LNCaP clone FGC (cell line): ENCODE data around the gene ZBTB47.

ENCODE experiments used
- DNase-seq: peaks from one replicate; pipeline ENCODE4 v3.0.0-alpha.2; 2011; ENCODE audit warnings: low read depth
- H3K4me3 ChIP-seq: 2 replicates; pipeline ENCODE4 v1.5.1; 2011; ENCODE audit warnings: mild to moderate bottlenecking, low read depth, low read length, control low read depth
- TF ChIP-seq, protein P1 (sequence below): IDR thresholded peaks from 2 replicates; pipeline ENCODE4 v1.5.1; 2012; ENCODE audit warnings: mild to moderate bottlenecking; ENCODE audit not compliant: control insufficient read depth, insufficient read depth; ENCODE audit errors: extremely low read depth

Gene ZBTB47

DNA sequence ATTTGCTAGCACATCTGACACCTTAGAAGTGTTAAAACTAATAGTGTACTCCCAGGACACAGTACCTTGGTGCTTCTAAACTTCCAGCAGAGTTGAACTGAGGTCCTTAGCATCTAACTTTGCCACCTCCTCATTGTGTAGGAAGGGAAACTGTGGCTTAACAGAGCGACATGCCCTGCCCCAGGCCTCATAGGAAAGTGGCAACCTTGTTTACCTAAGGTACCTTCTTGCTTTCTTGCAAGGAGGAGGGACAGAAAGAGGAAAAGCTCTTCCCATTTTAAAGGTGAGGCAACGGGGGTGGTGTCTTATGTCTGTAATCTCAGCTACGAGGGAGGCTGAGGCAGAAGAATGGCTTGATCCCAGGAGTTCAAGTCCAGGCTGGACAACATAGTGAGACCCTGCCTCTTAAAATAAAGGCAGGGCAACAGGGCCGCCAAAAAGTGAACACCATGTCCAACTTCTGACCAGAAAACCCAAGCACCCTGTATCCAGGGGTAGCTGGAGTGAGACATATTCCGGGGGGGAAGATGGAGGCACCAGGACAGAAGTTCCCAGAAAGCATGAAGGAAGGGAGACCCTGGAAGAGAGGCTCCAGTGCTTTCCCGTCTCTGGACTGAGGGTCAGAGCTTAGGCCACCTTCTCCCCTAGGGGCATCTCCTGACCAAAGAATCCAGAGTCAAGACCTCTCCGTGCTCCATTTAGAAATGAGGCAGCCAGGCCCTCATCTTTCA, 31.3 kb downstream of the ZBTB47 start:
- TF ChIP-seq, protein P1, sequence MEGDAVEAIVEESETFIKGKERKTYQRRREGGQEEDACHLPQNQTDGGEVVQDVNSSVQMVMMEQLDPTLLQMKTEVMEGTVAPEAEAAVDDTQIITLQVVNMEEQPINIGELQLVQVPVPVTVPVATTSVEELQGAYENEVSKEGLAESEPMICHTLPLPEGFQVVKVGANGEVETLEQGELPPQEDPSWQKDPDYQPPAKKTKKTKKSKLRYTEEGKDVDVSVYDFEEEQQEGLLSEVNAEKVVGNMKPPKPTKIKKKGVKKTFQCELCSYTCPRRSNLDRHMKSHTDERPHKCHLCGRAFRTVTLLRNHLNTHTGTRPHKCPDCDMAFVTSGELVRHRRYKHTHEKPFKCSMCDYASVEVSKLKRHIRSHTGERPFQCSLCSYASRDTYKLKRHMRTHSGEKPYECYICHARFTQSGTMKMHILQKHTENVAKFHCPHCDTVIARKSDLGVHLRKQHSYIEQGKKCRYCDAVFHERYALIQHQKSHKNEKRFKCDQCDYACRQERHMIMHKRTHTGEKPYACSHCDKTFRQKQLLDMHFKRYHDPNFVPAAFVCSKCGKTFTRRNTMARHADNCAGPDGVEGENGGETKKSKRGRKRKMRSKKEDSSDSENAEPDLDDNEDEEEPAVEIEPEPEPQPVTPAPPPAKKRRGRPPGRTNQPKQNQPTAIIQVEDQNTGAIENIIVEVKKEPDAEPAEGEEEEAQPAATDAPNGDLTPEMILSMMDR, result no peak
- DNase-seq, result no peak
- H3K4me3 ChIP-seq, result no peak overlapping the region

DNA sequence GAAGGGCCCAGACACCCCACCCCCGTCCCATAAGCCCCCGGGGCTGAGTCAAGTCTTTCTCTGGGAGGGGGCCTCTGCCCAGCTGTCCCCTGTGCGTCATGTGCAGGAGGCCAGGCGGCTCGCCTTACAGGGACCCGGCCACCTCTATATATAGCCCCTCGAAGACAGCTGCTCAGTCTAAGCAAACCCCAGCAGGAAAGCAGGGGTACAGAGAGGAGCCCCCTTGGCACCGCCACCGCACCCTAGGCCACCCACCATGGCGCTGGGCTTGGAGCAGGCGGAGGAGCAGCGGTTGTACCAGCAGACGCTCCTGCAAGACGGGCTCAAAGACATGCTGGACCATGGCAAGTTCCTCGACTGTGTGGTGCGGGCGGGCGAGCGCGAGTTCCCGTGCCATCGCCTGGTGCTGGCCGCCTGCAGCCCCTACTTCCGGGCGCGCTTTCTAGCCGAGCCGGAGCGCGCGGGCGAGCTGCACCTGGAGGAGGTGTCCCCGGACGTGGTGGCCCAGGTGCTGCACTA, 31.9 kb downstream of the ZBTB47 start, which contains the start of gene KLHL40:
Gene KLHL40, plus strand, starts transcription at position 175 of the 519 bp plus-strand sequence. Its CDS starts 82 bp downstream, at position 257.
- DNase-seq, result no peak
- TF ChIP-seq, protein P1, result no peak
- H3K4me3 ChIP-seq, result no peak within 1 kb of the TSS

DNA sequence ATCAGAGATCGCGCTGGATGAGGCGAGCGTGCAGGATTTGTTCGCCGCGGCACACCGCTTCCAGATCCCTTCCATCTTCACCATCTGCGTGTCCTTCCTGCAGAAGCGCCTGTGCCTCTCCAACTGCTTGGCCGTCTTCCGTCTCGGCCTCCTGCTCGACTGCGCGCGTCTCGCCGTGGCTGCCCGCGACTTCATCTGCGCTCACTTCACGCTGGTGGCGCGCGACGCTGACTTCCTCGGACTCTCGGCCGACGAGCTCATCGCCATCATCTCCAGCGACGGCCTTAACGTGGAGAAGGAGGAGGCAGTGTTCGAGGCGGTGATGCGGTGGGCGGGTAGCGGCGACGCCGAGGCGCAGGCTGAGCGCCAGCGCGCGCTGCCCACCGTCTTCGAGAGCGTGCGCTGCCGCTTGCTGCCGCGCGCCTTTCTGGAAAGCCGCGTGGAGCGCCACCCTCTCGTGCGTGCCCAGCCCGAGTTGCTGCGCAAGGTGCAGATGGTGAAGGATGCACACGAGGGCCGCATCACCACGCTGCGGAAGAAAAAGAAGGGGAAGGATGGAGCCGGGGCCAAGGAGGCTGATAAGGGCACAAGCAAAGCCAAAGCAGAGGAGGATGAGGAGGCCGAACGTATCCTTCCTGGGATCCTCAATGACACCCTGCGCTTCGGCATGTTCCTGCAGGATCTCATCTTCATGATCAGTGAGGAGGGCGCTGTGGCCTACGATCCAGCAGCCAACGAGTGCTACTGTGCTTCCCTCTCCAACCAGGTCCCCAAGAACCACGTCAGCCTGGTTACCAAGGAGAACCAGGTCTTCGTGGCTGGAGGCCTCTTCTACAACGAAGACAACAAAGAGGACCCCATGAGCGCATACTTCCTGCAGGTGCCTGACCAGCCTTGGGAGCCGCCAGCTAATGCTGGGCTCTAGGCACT, 32.7 kb downstream of the ZBTB47 start:
- no peak for DNase-seq
- no peak overlapping the region for H3K4me3 ChIP-seq
- TF ChIP-seq, protein P1, result no peak

DNA sequence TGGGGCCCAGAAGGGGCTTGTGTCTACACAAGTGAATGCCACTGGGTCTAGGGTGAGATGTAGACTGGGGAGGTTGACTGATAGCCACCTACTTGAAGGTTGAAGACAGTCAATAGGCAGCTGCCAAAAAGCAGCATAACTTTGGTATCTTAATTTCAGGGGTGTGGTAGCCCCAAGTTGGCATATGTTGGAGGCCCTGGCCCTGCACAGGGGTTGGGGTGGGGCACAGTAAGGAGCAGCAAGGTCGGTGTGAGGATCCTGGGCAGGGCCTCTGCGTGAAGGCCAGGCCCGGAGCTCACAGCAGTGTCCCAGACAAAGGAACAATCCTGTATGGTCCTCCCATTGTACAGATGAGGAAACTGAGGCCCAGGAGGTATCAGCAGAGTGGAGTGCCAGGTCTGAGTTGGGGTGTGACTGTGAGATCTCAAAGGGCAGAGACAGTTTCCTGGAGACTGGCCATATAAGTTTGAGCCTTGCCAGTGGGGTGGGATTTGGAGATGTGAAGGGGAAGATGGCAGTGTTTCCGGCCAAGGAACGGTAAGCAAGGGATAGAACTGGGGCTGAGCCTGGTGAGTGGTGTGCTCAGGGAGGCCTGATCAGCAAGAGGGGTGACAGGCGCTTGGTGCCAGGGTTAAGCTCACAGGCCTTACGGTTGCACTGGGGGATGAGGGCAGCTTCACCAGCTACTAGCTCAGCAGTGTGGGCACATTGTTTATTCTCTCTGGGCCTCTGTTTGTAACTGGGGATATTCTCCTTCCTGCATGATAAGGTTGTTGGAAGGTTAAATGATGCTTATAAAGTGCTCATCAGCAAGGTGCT, 33.5 kb downstream of the ZBTB47 start:
- no peak overlapping the region for H3K4me3 ChIP-seq
- TF ChIP-seq, protein P1, result no peak
- no peak for DNase-seq

DNA sequence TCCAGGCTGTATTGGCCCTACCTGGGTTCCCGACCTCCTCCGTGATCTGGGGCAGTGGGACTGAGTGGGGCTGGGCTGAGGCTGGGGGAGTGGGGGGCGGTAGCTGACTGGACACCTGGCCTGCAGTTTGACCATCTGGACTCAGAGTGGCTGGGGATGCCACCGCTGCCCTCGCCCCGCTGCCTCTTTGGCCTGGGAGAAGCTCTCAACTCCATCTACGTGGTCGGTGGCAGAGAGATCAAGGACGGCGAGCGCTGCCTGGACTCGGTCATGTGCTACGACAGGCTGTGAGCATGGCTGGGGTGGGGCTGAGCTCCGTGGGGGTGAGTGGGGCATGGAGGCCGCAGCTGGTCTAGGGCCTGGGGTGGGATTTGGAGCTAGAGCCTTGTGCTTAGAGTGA, 34.5 kb downstream of the ZBTB47 start:
- no peak overlapping the region for H3K4me3 ChIP-seq
- TF ChIP-seq, protein P1, result no peak
- no peak for DNase-seq
